H9 (cell line): ENCODE results near the gene TECTB. TPM values are rescaled to one million over a fixed set of nuclear protein-coding genes. Genes with fewer than 3 reads are reported as not detected.

Experiments used
- DNase-seq: peaks from one replicate; pipeline ENCODE4 v3.0.0-alpha.2; 2017
- H2AFZ ChIP-seq: one replicate; pipeline ENCODE4 v1.6.1; 2013; ENCODE audit warnings: mild to moderate bottlenecking, low read length, control low read depth, moderate library complexity
- H2AK5ac ChIP-seq: 2 replicates; pipeline ENCODE4 v1.6.1; 2013; ENCODE audit warnings: low read length, control low read depth, mixed read lengths; ENCODE audit not compliant: insufficient read length
- H2BK120ac ChIP-seq: one replicate; pipeline ENCODE4 v1.6.1; 2013; ENCODE audit warnings: low read depth, mild to moderate bottlenecking, low read length, control low read depth, inconsistent platforms; ENCODE audit not compliant: poor library complexity, severe bottlenecking
- H2BK12ac ChIP-seq: 2 replicates; pipeline ENCODE4 v1.6.1; 2013; ENCODE audit warnings: low read length, control low read depth, mixed read lengths, low read depth; ENCODE audit not compliant: insufficient read length
- H2BK15ac ChIP-seq: 2 replicates; pipeline ENCODE4 v1.6.1; 2013; ENCODE audit warnings: low read depth, low read length, control low read depth
- H2BK20ac ChIP-seq: one replicate; pipeline ENCODE4 v1.6.1; 2013; ENCODE audit warnings: low read depth, mild to moderate bottlenecking, low read length, control low read depth, inconsistent platforms; ENCODE audit not compliant: poor library complexity, severe bottlenecking
- H2BK5ac ChIP-seq: 2 replicates; pipeline ENCODE4 v1.6.1; 2013; ENCODE audit warnings: low read length, control low read depth, mixed read lengths; ENCODE audit not compliant: insufficient read length
- H3K14ac ChIP-seq: 2 replicates; pipeline ENCODE4 v1.6.1; 2013; ENCODE audit warnings: low read length, control low read depth; ENCODE audit not compliant: insufficient read depth
- H3K18ac ChIP-seq: 2 replicates; pipeline ENCODE4 v1.6.1; 2013; ENCODE audit warnings: low read depth, mild to moderate bottlenecking, mixed read lengths, low read length, control low read depth; ENCODE audit not compliant: insufficient read length
- H3K23ac ChIP-seq: 2 replicates; pipeline ENCODE4 v1.6.1; 2013; ENCODE audit warnings: low read length, control low read depth, mixed read lengths, low read depth; ENCODE audit not compliant: insufficient read length
- H3K23me2 ChIP-seq: 2 replicates; pipeline ENCODE4 v1.6.1; 2013; ENCODE audit warnings: low read depth, mild to moderate bottlenecking, mixed read lengths, low read length, control low read depth; ENCODE audit not compliant: insufficient read length, poor library complexity, severe bottlenecking
- H3K27ac ChIP-seq: 2 replicates; pipeline ENCODE4 v1.5.1; 2013; ENCODE audit warnings: low read length, control low read depth, mixed read lengths, low read depth; ENCODE audit not compliant: insufficient read length
- H3K27me3 ChIP-seq: 2 replicates; pipeline ENCODE4 v1.6.1; 2013; ENCODE audit warnings: low read length, control low read depth, inconsistent platforms; ENCODE audit not compliant: insufficient read depth
- H3K4ac ChIP-seq: 2 replicates; pipeline ENCODE4 v1.6.1; 2013; ENCODE audit warnings: low read depth, mild to moderate bottlenecking, control low read depth, inconsistent platforms, low read length, moderate library complexity
- H3K4me1 ChIP-seq: 2 replicates; pipeline ENCODE4 v1.6.1; 2013; ENCODE audit warnings: low read length, control low read depth, inconsistent platforms; ENCODE audit not compliant: insufficient read depth
- H3K4me2 ChIP-seq: 2 replicates; pipeline ENCODE4 v1.6.1; 2013; ENCODE audit warnings: low read length, control low read depth, mixed read lengths; ENCODE audit not compliant: insufficient read length, insufficient read depth
- H3K56ac ChIP-seq: 2 replicates; pipeline ENCODE4 v1.6.1; 2013; ENCODE audit warnings: low read depth, mild to moderate bottlenecking, mixed read lengths, low read length, control low read depth; ENCODE audit not compliant: insufficient read length
- H3K79me1 ChIP-seq: 2 replicates; pipeline ENCODE4 v1.6.1; 2013; ENCODE audit warnings: low read depth, mild to moderate bottlenecking, moderate library complexity, low read length, control low read depth, inconsistent platforms; ENCODE audit not compliant: insufficient read depth, poor library complexity, severe bottlenecking
- H3K79me2 ChIP-seq: 2 replicates; pipeline ENCODE4 v1.6.1; 2013; ENCODE audit warnings: low read length, control low read depth, inconsistent platforms; ENCODE audit not compliant: insufficient read depth
- H3K9ac ChIP-seq: 2 replicates; pipeline ENCODE4 v1.6.1; 2013; ENCODE audit warnings: low read length, control low read depth, mixed read lengths; ENCODE audit not compliant: insufficient read length; ENCODE audit errors: extremely low read depth
- H3K9me3 ChIP-seq: one replicate; pipeline ENCODE4 v1.6.1; 2013; ENCODE audit warnings: low read depth, low read length, inconsistent platforms; ENCODE audit not compliant: control insufficient read depth
- H3T11ph ChIP-seq: one replicate; pipeline ENCODE4 v1.6.1; 2013; ENCODE audit warnings: mild to moderate bottlenecking, low read length, control low read depth, inconsistent platforms
- H4K20me1 ChIP-seq: one replicate; pipeline ENCODE4 v1.6.1; 2013; ENCODE audit not compliant: control insufficient read depth, insufficient read length, insufficient read depth
- H4K5ac ChIP-seq: 2 replicates; pipeline ENCODE4 v1.6.1; 2013; ENCODE audit warnings: low read depth, mild to moderate bottlenecking, mixed read lengths, low read length, control low read depth; ENCODE audit not compliant: insufficient read length
- H4K8ac ChIP-seq: replicated peaks from 2 replicates; pipeline ENCODE4 v1.6.1; 2013; ENCODE audit warnings: low read length, control low read depth, mixed read lengths, low read depth; ENCODE audit not compliant: insufficient read length
- H4K91ac ChIP-seq: 2 replicates; pipeline ENCODE4 v1.6.1; 2013; ENCODE audit warnings: low read depth, mild to moderate bottlenecking, moderate library complexity, mixed read lengths, low read length, control low read depth; ENCODE audit not compliant: insufficient read length
- H3K27ac Mint-ChIP-seq, 3 experiments: 2 replicates in 2 of 3; 3 replicates in 1 of 3; pipeline ENCODE4 v1.8.0; 2020 to 2021; ENCODE audit warnings: mixed read lengths in 3 of 3, mild to moderate bottlenecking in 1 of 3, moderate library complexity in 1 of 3
- H3K27me3 Mint-ChIP-seq: 2 replicates; pipeline ENCODE4 v1.8.0; 2021; ENCODE audit warnings: low read depth, mild to moderate bottlenecking, moderate library complexity, mixed read lengths
- H3K36me3 Mint-ChIP-seq, 3 experiments: 2 replicates in 2 of 3; 3 replicates in 1 of 3; pipeline ENCODE4 v1.8.0; 2020 to 2021; ENCODE audit warnings: low read depth in 3 of 3, mixed read lengths in 3 of 3; ENCODE audit not compliant: insufficient read depth in 1 of 3
- H3K4me1 Mint-ChIP-seq, 2 experiments: 2 replicates each; pipeline ENCODE4 v1.8.0; 2020; ENCODE audit warnings: mixed read lengths in 2 of 2
- H3K4me3 Mint-ChIP-seq, 2 experiments: 2 replicates in 1 of 2; 3 replicates in 1 of 2; pipeline ENCODE4 v1.8.0; 2020 to 2021; ENCODE audit warnings: mild to moderate bottlenecking in 2 of 2, mixed read lengths in 2 of 2, moderate library complexity in 1 of 2
- H3K9me3 Mint-ChIP-seq, 2 experiments: 2 replicates in 1 of 2; 3 replicates in 1 of 2; pipeline ENCODE4 v1.8.0; 2020; ENCODE audit warnings: mild to moderate bottlenecking in 2 of 2, mixed read lengths in 2 of 2, moderate library complexity in 1 of 2
- WGBS: extraction: QIAGEN DNeasy Blood & Tissue Kit; methylation state at CpG from one replicate; pipeline ENCODE4 v1.1.7; 2013; ENCODE audit warnings: missing lambda C conversion rate, low lambda C conversion rate, mixed read lengths; ENCODE audit not compliant: insufficient read length; ENCODE audit errors: extremely low coverage; 5-methylcytosine and 5-hydroxymethylcytosine counted together
- total RNA-seq: library from RNA; stranded (reverse); gene quantifications from 2 replicates; pipeline ENCODE4 v1.2.1, GENCODE V29; 2021
- TF ChIP-seq, protein P1 (sequence below): fragments of 200-600 bp; sonication (generic); conservative IDR thresholded peaks from 3 replicates; pipeline ENCODE4 v1.8.0; 2021; ENCODE audit warnings: antibody characterized with exemption, mild to moderate bottlenecking

Gene TECTB
- total RNA-seq, 1 experiment from 2014 or later, result not detected

DNA sequence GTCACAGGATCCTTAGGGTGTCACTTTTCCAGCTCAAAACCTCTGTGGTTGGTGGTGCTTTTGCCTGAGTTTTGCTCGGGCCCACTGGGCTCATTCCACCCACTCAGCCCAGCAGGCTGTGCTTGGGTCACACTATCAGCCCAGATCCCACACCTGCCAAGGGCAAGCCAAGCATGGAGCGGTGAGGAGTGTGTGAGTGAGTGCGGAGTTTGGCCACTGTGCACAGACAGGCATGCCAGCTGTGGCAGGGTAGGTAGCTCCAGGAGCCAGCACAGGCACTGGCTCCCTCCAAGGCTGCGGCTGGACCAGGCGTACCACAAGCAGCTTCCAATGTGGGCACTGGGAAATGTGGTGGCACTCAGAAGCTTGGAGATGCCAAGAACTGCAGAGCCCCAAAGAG is 43.9 kb upstream of the TECTB start:
- Histone ChIP-seq H2BK15ac (no peak overlapping the region), H3K4me2 (no peak overlapping the region), H3K79me1 (no peaks in the 10 kb centered on the region), H3T11ph (no peak overlapping the region), H4K5ac (no peak overlapping the region), H3K9me3 (no peaks in the 10 kb centered on the region), H2BK5ac (no peak overlapping the region), H2BK20ac (no peak overlapping the region), H2BK120ac (no peak overlapping the region), H4K20me1 (no peaks in the 10 kb centered on the region), H3K27ac (no peak overlapping the region), H2BK12ac (no peak overlapping the region), H3K23me2 (no peaks in the 10 kb centered on the region), H3K23ac (no peak overlapping the region), H2AK5ac (no peak overlapping the region), H4K91ac (no peak overlapping the region), H3K14ac (no peak overlapping the region), H3K56ac (no peak overlapping the region), H3K9ac (no peak overlapping the region), H3K27me3 (no peaks in the 10 kb centered on the region), H3K4ac (no peak overlapping the region), H3K79me2 (no peaks in the 10 kb centered on the region), H3K4me1 (no peaks in the 10 kb centered on the region; the same call in 1 of the 2 replicates), H4K8ac (no peak overlapping the region), H3K18ac (no peak overlapping the region), H2AFZ (no peak overlapping the region)
- peaks cover 18% of the 10 kb centered on the region in 2 experiments for H3K4me1 Mint-ChIP-seq
- peaks cover under 1% of the 10 kb centered on the region for H3K27me3 Mint-ChIP-seq
- H3K9me3 Mint-ChIP-seq, result peaks cover 10 to 13% of the 10 kb centered on the region in 2 experiments
- H3K36me3 Mint-ChIP-seq, result peaks cover 0 to 5% (median 0%) of the 10 kb centered on the region in 3 experiments; a peak in 1 of 7 replicates
- TF ChIP-seq, protein P1, sequence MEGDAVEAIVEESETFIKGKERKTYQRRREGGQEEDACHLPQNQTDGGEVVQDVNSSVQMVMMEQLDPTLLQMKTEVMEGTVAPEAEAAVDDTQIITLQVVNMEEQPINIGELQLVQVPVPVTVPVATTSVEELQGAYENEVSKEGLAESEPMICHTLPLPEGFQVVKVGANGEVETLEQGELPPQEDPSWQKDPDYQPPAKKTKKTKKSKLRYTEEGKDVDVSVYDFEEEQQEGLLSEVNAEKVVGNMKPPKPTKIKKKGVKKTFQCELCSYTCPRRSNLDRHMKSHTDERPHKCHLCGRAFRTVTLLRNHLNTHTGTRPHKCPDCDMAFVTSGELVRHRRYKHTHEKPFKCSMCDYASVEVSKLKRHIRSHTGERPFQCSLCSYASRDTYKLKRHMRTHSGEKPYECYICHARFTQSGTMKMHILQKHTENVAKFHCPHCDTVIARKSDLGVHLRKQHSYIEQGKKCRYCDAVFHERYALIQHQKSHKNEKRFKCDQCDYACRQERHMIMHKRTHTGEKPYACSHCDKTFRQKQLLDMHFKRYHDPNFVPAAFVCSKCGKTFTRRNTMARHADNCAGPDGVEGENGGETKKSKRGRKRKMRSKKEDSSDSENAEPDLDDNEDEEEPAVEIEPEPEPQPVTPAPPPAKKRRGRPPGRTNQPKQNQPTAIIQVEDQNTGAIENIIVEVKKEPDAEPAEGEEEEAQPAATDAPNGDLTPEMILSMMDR, result no peak
- H3K27ac Mint-ChIP-seq, result no peak overlapping the region
- no CpG with 5 or more reads among the region's 5 CpGs for WGBS
- DNase-seq, result no peak
- H3K4me3 Mint-ChIP-seq, result no peak overlapping the region
